ENCODE data around the gene TANGO2. TPM values are rescaled to one million over a fixed set of nuclear protein-coding genes. Genes with fewer than 3 reads are reported as not detected.
A peak's percentile ranks its signal among the peaks of the same experiment; 100 is the strongest.

The TANGO2 gene
- polyA plus RNA-seq, 4 donors, result 9.4 to 14.4 (median 10.8) TPM

DNA sequence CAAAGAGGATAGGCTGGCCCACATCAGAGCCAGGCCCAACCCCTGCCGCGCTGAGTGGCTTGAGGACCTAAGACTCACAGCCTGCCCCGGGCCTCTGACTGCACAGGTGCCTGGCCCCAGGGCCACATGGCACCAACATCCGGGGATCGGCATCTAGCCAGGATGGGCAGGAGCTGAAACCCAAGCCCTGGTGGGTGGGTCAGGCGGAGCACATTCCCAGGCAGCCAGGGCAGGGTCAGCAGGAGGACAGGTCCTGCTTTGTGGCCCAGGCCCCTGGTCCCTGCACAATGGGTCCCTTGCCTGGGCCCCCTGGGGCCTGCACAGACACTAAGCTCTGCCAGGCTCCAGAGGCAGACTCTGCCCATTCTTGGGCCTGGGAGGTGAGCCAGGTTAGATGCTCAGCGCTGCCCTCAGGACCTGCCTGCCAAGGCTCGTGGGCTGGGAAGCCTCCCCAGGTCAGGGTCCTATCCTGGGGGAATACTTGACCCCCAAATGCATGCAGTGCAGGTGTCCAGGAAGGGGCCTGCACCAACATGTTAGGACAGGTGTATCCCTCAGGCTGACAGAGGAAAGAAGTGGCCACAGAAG, 37.8 kb upstream of the TANGO2 start:
- DNase-seq (ENCODE audit: low read depth in 4 of 4, low spot score in 3 of 4), result no peak

DNA sequence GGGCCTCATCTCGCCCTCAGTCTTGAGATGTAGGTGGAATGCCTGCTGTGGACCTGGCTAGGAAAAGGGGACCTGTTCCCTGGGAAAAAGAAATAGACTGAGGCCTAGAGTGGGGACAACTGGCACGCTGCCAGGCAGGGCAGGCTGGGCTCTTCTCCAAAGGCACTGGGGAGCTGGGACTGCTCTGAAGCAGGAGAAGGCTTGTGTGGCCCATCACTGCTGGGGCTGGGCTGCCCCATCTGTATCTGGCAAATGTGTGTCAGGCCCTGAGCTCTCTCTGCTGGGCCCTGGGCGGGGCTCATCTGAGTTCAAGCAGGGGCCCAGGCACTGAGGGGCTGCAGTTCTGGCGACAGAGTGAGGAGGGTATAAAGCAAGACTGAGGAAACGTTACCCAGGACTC, 37.2 kb upstream of the TANGO2 start:
- no peak for DNase-seq (ENCODE audit: low read depth in 4 of 4, low spot score in 3 of 4)

DNA sequence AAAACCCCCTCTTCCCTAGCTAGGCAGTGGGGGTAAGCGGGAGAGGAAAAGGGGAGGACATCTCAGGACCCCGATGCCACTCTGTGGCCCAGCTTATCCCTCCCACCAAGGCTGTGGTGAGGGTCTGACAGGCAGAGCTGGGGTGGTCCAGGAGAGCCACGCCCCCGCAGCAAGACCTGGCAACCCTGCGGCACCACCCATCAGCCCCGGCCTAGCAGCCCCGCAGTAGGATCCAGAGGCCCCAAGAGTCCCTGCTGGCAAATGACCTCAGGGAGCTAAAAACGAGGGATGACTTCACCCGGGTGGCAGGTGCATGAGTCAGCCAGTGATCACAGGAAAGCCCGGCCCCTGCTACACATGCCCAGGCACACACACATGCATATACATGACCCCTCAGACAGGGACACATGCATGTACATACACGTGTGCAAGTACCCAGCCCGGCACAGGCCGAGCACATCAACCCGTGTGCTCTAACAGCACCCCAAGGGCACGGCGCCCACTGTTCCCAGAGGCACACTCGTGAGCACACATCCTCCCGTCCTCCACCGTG, 36.6 kb upstream of the TANGO2 start:
- no peak for DNase-seq (ENCODE audit: low read depth in 4 of 4, low spot score in 3 of 4)

DNA sequence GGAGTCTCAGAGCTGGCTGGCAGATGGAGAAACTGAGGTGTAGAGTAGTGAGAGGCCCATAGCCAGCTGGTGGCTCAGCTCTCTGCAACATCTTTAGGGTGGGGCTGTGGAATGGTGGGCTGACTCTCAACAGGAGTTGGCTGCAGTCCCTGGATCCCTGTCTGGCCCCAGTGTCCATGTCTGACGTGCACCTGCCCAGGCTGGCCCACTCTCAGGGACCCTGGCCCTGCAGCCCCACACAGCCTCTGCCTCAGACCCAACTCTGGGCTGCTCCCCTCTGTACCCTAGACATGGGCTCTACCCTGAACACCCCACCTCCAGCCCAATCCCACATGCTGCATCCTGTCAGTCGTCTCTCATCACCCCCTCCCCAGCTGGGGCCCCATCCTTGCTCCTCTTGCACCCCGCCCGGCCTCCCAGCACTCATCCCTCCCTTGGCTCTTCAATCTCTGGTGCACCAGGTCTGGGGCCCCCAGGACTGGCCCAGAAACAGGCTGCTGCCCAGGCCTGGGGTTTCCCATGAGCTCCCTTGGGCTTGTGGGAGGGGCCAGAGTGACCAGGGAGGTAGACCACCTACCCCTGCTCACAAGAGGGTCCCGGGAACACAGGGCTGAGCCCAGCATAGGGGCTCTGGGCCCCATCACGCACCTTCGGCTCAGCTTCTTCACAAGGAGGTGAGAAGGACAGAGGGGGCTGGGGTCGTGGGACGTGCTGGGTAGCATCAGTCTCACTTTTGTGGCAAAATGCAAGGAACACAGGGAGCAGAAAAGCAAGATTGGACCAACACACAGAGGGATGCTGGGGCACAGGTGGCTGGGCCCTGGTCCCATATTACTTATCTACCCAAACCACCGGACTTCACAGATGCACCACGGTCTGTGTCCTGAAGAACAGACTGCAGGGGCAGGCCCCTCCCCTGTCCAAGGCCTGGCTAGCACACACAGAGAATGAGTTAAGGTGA, 35.8 kb upstream of the TANGO2 start:
- no peak for DNase-seq (ENCODE audit: low read depth in 4 of 4, low spot score in 3 of 4)

DNA sequence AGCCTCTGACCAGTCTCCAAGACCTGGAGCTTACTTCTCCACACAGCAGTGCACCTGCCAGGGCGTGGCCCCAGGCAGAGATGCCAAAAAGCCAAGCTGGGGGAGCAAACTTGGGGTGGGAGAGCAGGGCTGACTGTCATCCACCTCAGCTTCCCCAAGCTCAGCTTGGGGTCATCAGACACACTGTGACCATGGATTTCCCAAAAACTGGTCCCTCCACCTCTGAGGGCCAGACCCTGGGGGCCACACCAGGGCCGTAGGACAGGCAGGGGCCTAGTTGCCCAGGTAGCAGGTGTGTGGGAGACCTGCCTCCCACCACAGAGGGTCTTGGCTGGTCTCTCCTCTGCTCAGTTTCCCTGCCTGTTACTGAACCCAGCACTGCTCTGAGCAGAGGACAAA, 34.9 kb upstream of the TANGO2 start:
- no peak for DNase-seq (ENCODE audit: low read depth in 4 of 4, low spot score in 3 of 4)

DNA sequence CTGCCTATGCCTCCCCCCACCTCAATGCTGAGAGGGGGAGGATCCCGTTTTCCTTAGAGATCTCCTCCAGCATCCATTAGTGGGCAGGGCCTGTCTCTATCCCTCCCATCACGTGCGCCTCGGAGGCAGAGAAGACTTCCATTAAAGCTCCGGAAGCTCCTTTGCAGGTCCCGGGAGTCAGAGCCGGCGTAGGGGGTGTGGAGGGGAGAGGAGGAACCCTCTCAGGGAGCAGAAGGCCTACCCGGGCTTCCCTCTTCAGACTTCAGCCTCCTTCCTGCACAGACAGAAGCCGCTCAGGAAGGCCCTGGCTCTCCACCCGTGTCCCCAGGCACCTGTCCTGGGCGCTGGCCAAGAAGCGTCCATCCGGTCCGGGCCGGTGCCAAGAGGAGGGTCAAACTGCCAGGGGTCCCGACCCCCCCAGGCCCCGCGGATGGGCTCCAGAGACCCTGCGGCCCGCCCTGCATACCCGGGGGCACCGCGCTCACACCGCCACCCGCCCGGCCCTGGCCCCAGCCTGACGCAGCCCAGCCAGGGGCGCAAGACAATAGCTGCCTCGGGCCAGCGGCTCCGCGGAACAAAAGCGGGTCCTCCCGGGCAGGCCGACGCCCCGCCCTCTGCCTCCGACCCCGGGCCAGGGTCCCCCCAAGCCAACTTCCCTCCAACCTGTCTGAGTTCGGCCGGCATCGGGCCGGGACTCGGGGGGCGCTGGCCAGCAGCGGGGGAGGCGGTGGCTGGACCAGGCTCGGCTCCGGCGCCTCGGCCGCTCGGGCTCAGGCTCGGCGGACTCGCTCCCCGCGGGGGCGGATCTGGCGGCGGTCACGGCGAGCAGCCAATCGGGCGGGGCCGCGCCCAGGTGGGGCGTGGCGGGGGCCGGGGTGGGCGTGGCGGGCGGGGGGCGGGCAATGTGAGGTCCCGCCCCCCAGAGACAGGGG, 34.2 kb upstream of the TANGO2 start:
- peak; percentile 57 to 65 (median 60) for DNase-seq (ENCODE audit: low read depth in 4 of 4, low spot score in 3 of 4)

DNA sequence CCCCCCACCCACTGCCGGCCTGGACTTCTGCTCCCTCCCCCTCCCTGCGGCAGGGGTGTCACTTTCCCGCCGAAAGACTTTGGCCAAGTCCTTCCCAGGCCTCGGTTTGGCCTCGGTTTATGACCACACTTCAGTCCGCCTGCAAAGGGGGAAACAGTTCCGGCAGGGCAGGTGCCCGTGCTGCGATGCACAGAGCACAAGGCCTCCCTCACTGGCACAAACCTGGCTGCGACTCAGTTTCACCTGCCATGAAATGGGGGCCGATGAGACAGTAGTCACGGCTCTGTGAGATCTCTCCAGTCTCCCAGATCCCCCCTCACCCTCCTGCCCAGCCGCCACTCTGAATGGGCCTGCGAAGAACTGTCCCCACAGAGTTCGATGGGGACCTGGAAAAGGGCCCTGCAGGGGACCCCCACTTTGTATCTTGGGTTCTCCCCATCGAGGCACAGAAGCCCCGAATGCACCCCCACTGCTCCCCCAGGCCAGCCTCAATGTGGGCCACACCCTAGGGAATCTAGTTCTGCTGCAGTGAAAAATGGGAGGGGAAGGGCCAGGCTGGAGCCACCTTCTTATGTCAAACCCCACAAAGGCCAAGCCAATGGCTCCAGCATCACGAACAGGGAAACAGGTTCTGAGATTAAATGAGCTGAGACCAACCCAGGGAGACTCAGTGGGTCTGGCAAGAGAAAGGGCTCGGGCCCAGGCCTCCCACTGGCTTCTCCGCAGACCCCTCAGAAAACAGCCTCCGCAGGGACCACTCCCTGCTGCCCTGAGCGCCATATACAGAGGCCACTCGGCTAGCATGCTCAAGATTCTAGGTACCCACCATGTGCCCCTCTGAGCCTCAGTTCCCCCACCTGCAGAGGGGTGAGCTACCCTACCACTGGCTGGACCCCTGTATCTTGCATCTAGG, 33.3 kb upstream of the TANGO2 start:
- no peak for DNase-seq (ENCODE audit: low read depth in 4 of 4, low spot score in 3 of 4)

DNA sequence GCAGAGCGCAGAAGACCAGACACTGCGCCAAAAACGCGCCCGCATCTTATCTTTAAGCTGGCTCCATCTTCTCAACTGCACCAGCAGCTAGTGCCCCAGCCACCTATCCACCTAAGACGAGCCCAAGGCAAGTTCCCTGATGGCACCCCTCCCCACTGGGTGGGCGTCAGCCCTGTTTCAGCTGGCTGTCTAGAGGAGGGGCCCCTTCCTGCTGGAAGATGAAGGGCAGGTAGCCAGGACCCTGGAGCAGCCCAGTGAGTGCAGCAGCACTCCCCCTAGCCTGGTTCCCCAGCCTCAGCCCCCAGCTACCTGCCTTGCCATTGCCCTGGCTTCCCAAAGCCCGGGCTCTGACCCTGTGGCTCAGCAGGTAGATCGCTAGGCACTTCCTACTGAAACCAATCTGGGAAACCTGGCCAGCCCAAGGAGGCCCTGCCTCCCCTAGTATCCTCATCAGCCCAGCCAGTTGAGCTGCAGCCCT, 32.5 kb upstream of the TANGO2 start:
- DNase-seq (ENCODE audit: low read depth in 4 of 4, low spot score in 3 of 4), result no peak

DNA sequence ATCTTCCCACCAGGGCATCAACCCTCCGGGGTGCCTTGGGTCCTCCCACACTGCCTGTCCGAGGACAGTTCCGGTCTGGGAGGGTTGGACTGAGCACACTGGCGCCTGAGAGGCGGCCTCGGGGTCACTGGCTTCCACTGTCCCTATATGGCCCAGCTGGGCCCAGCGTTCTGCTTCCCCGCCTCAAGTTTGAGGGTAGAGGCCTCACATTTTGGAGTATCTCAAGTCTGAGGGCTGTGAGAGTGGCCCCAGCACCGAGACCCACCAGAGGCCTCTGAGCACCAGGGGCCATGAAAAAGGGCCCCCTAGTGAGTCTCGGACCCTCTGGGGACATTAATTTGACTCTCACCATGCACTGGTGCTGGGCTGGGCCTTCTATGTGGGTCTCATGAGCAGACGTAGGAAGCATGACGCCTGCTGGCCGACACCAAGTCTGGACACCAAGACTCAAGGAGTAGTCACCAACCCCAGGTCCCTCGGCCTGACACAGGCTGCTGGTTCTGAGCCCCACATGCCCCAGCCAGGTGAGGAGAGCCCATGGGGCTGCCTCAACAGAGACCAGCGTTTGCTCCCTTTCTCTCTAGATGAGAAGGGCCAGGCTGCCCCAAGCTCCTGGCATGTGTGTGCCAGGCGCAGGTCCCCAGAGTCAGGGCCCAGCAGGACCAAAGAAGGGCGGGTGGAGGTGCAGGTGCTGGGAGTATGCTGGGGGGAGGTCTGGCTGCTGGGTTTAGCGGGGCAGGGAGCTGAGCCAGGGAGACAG, 31.8 kb upstream of the TANGO2 start:
- no peak for DNase-seq (ENCODE audit: low read depth in 4 of 4, low spot score in 3 of 4)

DNA sequence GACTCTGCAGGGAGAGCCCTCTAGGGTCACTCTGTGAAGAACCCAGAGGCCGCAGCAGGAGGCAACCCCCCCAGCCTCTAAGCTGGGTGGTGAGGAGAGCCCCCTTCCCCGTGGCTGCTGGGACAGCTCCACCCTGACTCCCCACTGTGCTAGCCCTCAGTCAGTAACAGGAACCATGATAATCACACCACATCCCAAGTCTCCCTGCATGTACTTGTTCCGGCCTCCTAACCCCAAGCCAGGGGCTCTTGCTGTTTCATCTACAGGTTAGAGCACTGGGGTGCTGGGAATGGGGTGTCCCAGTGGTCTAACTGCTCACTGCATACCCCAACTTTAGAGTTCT, 31.2 kb upstream of the TANGO2 start:
- DNase-seq (ENCODE audit: low read depth in 4 of 4, low spot score in 3 of 4), result no peak

DNA sequence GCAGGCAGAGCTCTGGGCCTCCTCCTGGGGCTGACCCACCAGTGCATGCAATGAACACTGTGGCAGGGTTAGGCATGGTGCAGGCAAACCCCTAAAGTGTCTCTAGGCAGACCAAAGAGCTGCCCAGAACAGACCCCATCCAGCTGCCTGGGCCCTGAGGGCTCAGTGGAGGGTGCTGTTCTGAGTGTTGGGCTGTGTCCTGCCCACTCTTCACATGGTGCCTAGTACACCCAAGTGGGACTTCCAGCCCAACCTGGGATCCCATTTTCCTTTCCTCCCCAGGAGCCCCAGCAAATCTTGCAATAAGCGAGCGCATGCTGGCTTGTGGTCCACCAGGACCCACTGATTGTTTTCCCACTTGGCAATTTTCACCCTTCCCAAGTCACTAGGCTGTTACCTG, 30.7 kb upstream of the TANGO2 start:
- no peak for DNase-seq (ENCODE audit: low read depth in 4 of 4, low spot score in 3 of 4)

DNA sequence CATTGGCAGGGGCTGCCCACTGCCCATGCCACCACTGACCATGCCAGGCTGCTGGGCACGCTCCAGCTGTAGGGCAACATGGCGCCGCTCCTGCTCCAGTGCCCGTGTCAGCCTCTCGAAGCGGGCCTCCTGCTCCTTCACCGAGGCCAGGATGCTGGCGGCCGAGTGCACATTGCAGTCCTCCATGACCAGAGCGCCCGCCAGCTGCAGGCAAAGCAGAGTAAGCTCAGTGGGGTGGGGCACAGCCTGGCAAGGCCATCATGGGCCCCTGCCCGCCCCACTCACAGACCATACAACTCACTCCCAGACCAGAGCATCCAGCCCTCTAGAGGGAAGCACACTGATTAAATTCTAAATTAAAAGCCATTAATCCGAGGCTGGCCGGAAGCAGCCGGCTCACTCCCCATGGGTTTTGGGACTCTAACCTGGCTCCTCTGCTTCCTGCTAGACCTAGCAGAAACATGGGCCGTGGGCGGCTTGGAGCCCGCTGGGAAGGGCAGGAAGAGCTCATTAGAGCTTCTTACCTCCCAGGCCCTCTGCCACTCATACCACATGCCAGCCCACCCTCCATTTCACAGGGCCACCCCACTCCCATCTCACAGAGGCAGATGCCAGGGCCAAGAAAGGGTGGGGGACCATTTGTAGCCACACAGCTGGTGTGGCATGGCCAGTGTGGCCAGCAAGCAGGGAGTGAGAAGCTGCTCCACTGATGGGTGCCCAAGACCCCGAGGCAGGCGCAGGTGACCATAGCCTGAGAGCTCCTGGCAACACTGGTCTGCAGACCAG, 30.1 kb upstream of the TANGO2 start:
- DNase-seq (ENCODE audit: low read depth in 4 of 4, low spot score in 3 of 4), result no peak

DNA sequence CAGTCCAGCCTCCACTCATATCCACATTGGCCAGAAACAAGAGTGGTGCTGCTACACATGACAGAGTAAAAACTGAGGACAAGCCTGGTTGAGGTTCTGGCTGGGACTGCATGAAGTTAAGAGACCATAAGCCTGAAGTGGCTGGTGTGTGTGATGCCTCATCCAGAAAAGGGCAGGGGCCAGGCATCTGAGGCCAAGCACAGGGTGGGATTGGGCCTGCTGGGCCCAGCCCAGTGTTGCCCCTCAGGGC, 29.6 kb upstream of the TANGO2 start:
- no peak for DNase-seq (ENCODE audit: low read depth in 4 of 4, low spot score in 3 of 4)

DNA sequence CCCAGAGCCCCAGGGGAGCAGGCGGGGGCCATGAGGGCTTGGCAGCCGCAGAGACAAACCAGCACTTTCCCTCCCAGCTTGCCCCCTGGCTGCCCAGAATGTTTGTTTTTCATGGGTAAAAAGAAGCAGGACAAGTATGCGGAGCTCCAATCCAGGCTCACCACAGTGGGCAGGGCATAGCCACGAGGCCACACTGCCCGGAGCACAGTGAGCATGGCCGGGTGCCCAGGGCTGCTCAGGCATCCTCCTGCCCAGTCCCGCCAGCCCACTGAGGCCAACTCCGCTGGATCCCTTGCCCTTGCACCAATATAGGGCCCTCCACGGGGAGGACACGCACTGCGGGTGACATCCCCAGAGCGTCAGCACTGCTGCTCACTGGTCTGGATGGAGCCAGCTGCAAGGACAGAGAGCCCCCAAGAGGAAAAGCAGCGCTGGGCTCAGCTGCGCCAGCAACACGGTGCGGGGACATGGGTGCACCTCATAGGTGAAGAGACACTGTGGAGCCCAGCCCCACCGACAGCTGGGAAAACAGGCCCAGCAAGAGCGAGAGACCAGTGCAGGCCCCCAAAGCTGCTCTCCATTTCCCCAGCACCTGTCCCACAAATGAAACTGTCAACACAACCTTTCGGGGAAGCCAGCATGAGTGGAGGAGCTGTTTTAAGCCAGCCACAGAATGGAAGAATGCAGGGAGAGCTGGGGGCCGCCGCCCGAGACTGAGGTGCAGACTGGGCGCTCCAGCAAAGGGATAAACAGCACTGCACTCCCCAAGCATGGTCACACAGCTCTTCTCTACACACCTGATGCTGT, 29.1 kb upstream of the TANGO2 start:
- no peak for DNase-seq (ENCODE audit: low read depth in 4 of 4, low spot score in 3 of 4)

DNA sequence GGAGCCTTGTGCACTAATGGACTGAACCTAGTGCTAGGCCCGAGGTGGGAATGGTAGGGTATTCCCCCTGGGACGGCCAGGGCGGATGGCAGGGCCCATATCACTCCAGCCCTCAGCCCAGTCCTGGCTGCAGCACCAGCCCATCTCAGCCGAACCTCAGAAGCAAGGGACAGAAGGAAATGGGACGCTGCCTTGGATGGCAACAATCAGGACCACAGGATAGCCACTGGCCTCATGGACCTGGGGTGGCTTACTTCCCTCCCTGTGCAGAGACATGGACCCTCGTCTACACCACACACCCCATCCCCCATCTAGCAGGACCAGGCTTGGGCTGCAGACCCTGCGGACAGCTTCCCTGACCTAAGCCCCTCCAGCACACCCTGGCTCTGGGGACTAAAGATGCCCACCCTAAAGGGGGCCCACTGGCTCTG, 28.4 kb upstream of the TANGO2 start:
- no peak for DNase-seq (ENCODE audit: low read depth in 4 of 4, low spot score in 3 of 4)

DNA sequence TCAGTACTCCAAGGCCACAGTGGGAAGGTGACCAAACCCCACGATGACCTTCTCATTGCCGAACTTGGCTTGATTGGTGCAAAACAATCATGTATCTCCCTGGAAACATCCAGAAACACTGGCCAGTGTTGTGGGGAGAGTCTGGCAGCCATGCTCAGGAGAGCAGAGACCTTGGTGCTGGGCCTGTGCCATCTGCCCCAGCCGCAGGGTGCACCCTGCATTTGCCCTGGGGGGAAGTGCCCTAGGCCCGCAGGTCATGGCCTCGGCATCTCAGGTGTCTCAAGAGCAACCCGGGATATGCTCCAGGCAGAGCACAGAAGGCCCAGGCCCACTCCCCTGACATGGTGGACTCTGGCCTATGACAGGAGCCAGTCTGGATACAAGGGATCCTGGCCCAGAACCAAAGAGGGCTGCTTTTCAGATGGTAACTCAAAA, 28.0 kb upstream of the TANGO2 start:
- DNase-seq (ENCODE audit: low read depth in 4 of 4, low spot score in 3 of 4), result no peak

DNA sequence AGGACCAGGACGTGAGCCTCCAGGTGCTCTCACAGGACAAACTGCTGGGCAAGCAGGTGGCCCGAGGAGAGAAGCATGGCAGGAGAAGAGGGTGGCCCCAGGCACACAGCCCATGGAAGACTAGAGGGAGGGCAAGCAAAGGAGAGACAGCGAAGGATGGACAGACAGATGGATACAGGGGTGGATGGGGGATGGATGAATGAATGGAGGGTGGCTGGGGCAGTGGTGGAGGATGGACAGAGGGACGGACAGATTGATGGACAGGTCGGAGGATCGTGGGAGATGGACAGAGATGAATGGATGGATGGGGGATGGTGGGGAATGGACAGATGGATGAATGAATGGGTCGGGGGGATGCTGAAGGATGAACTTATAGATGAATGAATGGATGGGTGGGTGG, 27.0 kb upstream of the TANGO2 start:
- no peak for DNase-seq (ENCODE audit: low read depth in 4 of 4, low spot score in 3 of 4)

Data from right renal pelvis (tissue), 4 donors.